Pulmonary artery endothelial cell (primary cell): ENCODE data around the gene IFFO2. TPM values are rescaled to one million over a fixed set of nuclear protein-coding genes. Genes with fewer than 3 reads are reported as not detected.

Experiments used
- DNase-seq: peaks from one replicate; pipeline ENCODE4 v3.0.0-alpha.2; 2011; ENCODE audit warnings: low read depth, low spot score
- total RNA-seq: library from RNA; depleted of rRNA; stranded (reverse); fragments of >200 nt; gene quantifications from 2 replicates; pipeline ENCODE4 v1.2.3, GENCODE V29; 2014

The IFFO2 gene
- total RNA-seq, 1 donor from 2014 or later = 23.7 TPM

DNA sequence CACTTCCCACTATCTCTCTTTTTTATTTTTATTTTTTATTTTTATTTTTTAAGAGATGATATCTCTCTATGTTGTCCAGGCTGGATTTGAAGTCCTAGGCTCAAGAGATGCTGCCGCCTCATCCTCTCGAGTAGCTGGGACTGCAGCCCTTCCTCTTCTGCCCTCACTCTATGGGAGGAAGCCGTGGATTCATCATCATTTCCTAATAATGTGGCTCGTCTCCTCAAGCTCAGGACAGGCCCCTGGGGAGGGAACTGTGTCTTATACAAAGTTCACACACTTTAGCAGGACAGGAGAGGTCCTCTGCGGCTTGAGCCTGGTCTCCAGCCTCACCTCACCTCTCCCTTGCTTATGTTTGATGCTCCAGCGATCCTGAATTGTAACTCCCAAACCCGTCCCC is 16.5 kb upstream of the IFFO2 start:
- no peak for DNase-seq

DNA sequence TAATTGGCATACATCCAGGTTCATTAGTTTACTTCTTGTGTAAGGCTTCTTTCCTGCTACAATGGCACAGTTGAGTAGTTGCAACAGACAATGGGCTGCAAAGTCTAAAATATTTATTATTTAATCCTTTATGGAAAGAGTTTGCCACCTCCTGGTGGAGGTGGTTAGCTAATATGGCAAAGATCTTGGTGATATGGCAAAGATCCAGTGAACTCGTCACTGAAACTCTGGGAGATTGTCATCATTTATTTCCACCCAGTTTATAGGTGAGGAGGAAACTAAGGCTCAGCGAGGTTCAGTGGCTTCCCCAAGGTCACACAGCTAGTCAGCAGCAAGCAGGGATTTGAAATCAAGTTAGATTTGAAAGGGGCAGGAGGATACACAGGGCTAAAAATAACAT is 16.1 kb upstream of the IFFO2 start:
- DNase-seq = no peak

DNA sequence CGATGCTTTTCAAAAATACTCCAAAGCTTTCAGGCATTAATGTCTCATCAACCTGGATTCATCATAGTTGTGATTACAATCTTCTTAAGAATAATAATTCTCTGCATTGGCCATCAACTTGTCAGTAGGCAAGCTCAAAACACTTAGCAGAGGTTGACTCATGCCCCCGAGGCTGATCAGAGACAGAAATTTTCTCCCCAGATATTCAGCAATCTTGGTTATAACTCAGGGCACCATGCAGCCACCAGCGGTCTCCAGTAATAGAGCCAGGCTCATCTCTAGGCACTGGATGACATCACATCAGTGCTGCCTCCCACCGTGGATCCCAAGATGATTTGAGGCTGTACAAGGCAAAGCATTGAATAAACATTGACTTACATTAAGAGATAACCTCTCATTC is 14.3 kb upstream of the IFFO2 start:
- DNase-seq = no peak

DNA sequence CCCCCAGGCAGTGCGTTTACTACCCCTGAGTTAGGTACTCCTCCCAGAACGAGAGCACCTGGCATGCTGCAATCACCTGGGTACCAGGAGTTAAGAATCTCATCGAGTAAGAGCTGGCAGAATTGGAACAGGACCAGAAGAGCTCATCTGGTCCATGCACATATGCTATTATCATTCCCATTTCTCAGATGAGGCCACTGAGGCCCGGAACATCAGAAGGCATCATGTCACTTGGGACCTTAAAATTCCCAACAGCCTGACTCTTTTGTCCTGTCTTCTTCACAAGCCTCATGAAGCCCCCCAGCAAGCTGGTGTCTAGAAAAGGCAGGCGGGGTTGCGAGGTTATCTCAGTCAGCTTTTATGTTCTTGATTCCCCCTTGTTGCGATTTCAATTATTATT is 13.9 kb upstream of the IFFO2 start:
- DNase-seq = no peak

DNA sequence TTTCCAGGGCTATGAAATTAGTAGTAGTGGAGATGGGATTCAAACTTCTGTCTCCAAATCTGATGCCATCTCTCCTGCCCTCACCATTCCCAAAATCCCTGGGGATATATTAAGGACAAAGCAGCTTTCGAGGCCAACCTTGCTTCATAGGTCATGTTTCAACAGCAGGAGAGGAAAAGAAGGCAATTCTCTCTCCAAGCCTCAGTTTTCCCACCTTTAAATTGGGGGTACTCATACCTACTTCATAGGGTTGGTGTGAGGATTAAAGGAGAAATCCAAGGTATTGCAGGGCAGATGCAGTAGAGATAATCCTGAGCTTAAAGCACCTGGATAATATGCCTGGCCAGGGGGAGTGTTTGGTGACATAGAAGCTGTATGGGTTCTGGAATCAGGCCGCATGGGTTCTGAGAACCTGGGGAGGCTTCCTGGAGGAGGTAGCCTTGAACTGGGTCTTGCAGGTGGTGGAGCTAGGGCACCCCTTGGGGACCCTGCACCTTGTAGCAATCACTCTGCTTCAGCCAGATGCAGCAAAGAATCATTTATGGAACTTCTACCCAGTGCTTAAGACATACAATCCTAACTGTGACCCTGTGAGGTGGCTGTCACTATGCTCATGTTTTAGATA is 10.7 kb upstream of the IFFO2 start:
- no peak for DNase-seq

DNA sequence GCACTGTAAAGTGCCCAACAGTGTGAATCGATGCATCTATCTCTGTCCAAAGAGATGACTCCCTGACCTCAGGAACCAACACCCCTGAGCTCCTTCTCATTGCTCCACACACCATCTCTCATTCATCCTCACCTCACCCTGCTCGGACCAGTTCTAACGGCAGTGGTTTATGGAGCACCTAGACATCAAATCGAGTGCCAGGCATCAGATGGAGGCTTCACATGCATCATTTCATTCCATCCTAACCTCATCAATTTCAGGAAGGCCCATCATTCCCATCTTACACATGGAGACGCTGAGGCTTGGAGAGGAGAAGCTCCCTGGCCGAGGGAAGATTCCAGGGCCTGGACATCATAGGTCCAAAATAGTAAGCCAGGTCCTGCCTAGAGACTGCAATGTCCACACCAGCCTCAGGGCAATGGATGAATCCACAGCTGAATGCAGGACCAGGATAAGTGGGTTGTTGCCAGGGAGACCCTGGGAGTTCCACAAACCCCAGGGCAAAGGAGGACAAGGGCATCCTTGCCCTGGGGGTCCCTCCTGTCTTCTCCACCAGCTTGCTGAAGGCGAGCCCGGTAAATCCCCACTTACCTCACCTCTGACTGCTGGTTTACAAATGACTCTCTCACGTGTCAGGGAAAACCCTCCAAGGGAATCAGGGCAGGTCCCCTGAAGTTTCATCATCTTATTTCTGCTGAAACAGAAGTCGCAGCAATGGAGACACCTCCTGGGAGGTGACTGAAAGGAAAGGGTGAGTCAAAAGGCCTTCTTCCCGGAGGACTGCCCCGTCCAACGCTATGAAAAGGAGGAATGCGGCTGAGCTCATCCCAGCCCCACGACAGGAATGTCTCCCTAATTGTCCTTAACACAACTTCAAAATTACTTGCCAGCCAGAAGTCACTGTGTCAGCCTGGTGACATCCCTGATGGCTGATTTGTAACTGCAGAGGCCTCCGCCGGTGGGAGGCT is 9.0 kb upstream of the IFFO2 start:
- no peak for DNase-seq

DNA sequence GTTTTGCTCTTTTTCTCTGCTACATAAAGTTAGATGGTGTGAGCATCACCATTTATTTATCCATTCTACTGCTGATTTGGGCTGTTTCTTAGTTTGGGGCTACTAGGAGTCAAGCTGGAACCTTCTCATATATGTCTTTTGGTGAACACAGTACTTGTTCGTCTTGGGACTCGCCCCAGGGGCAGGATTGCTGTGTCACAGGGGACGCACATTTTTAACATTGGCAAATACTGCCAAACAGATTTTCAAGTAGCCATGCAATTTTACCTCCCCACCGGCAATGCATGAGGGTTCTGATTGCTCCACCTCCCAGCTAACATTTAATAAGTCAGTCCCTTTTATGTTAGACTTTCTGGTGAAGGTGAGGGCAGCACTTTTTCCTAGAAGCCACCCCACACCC is 7.5 kb upstream of the IFFO2 start:
- no peak for DNase-seq

DNA sequence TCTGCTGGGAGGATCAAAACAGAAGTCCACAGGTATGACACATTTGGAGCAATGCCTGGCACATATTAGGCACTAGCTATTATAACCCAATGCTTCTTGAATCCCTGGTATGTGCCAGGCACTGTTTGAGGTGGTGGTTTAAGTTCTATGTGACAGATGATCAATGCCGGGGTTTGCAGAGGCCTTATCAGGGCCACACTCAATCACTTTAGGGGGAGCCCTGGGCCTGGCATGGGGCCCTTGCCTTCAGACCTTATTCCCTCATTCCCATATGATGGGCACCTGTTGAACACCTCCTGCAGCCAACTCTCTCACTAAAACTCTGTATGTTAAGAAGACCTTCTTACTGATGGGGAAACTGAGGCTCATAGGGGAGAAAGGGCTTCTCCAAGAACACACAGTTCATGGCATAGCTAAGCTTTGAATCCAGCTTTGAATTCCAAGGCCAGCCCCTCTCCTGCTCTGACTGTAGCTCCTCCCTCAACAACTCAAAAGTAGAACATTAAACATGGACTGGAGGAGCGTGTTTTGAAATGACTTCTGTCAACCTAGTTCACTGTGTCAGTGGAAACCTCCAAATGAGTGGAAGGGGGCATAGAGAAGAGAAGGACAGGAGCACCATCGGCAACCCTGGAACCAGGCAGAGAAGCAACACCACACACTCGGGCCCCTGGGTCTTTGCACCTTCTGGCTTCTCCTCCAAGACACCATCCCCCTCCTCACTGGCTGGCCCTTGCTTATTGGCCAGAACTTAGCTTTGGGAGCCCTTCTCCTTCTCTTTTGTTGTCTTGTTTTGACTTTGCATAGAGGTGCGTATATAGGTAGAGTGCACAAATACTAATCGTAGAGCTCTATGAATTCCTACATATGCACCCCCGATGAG is 6.6 kb upstream of the IFFO2 start:
- no peak for DNase-seq

DNA sequence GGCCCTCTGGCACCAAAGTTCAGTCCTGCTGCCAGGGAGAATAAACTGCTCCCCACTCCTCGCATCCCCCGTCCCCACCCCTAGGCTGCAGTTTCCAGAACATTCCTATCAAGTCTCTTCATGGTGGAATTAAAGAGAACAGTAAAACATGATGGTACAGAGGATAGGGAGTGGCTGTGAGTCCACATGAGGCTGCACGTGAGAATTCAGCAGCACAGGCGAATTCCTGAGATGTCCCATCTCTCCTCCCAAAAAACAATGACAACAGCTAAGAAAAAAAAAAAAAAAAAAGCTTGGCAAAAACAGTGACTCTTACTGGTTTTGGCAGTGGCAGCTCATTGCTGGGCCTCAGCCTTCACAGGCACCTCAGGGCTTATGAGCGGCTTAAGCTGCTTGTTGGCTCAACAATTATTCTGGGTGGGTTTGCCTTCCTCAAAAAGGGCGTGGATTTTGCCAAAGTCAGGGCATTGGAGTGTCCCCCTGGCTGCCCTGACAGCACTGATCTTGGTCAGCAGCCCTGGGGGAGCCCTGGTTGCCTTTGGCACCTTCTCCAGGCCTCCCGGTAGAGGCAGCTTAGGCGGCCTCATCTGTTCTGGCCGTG is 5.7 kb upstream of the IFFO2 start:
- no peak for DNase-seq

DNA sequence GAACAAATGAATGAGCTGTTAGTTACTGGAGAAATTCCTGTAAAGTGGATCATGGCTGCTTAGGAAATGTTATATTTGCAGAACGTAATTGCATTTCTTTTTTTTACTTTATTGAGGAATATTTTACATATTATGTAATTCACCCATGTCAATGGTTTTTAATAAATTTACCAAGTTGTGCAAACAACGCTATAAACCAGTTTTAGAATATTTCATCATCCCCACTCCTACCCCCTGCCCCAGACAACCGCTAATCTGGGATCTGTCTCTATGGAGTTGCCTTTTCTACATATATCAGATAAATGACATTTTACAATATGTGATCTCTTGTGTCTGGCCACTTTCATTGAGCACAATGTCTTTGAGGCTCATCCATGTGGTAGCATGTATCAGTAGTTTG is 4.3 kb upstream of the IFFO2 start:
- DNase-seq = no peak

DNA sequence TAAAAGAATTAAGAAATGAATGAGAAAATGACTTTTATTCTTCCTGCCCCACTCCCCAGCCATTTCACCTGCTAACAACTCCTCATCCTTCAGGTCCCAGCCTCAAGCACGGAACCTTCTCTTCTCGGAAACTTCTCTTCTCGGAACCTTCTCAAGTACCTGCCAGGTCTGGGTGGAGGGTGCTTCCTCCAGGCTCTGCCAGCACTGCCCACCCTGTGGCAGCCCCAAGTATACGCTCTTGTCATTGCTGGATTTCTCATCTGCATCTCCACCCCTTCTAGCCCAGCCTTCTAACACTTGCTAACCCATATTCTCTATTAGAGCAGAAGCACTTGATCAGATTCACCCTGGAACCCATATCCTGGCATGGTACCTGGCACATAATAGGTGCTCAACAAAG is 3.9 kb upstream of the IFFO2 start:
- no peak for DNase-seq

DNA sequence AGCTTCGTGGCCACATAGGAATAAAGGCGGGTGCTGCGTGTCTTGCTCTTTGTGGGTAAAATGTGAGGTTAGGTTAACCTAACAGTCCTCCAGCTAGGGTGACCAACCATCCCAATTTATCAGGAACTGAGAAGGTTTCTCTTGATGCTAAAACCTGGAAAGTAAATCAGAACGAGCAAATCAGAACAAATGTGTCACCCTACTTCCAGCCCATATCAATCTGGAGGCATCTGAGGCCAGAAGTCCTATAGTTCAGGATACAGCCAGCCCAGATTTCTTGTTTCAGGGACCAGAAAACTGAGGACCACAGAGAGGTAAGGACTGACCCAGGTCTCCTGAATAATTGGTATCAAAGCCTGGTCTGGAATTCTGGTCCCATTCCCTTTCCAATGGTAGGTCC is 3.1 kb upstream of the IFFO2 start:
- DNase-seq = no peak

DNA sequence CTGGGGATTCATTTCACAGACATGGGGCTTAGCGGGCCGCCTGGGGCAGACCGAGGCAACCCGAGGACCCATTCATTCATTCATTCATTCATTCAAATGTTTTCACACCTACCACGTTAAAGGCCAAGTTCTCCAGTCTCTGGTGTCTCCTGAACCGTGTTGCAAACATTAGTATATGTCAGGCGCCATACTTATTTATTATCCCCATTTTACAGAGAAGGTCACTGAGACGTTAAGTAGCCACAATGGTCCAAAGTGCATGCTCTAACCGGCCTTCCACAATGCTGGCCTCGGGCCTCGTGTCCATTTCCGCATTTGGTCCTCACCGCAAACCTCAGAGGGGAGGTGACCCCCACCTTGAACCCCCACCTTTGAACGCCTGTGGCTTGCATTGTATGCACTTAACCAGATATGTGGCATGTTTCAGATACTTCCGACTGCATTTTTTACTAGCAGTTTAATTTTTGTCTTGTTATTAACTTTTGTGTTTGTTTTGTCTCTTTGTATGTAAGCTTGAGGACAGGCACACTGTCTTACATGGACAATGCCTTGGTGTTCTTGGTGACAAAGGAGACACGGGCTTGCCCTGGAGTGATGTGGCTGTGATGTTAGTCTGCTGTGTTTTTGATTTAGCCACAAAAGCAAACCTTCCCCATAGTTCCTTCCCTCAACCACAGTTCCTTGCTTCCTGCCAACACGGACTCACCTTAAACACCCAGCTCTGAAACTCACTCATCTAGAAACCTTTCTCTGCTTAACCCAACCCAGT is 1.2 kb upstream of the IFFO2 start:
- DNase-seq = no peak

DNA sequence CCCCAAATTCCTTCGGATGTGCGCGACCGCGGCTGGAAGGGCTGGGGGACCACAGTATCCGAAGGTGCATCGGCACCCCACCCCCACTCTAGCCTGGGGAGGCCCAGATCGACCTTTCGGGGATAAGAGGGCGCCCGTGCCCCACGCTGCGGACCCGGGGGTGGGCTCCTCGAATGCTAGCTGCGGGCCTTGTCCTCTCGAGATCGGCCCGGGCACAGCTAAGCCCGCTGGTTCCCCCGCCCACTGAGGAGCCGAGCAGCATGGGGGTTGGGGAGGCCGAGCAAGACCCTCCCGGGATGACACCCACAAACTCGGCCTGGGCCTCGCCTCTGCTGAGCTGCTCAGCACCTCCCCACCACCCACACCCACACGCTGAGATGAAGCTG is 653 bp upstream of the IFFO2 start:
- no peak for DNase-seq

DNA sequence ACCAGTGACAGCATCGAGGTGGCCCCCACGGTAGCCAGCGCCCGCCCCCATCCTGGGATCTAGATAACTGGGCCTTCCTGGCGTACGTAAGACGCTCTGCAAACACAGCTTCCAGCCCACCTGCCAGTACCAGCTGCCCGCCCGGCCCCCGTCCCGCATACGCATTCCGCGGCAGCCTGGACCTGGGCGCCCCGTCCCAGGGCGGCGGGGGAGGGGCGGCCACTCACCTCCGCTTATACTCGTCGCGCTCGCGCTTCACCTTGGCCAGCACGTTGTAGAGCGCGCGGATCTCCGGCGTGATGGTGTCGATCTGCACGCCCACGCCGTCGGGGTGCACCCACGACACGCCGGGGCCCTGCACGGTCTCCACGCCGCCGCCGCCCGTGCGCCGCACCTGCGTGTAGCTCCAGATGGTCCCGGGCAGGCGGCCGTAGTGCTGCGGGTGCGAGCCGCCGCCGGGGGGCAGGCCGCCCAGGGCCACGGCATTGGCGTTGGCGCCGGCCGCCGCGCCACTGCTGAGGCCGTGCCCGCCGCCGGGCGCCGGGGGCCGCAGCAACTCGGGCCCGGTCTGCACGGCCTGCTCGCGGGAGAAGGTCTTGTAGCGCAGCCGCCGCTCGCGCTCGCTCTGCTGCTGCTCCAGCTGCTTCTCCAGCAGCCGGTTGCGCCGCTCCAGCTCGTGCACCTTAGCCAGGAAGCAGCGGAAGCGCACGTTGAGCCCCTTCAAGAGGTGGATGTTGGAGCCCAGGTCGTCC is 859 bp downstream of the IFFO2 start:
- DNase-seq = no peak

DNA sequence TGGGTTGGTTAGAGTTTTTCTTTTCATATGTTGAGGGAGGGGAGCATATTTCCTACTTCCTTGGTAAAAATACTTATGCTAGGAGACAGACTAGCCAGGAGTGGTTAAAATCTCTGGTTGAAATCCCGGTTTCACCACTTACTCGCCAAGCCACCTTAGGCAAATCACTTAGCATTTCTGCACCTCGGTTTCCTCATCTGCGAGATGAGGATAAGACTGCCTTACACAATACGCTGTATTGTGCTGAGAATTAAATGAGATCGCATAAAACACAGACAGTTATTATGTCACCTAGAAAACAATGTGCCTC is 1.4 kb downstream of the IFFO2 start:
- no peak for DNase-seq

DNA sequence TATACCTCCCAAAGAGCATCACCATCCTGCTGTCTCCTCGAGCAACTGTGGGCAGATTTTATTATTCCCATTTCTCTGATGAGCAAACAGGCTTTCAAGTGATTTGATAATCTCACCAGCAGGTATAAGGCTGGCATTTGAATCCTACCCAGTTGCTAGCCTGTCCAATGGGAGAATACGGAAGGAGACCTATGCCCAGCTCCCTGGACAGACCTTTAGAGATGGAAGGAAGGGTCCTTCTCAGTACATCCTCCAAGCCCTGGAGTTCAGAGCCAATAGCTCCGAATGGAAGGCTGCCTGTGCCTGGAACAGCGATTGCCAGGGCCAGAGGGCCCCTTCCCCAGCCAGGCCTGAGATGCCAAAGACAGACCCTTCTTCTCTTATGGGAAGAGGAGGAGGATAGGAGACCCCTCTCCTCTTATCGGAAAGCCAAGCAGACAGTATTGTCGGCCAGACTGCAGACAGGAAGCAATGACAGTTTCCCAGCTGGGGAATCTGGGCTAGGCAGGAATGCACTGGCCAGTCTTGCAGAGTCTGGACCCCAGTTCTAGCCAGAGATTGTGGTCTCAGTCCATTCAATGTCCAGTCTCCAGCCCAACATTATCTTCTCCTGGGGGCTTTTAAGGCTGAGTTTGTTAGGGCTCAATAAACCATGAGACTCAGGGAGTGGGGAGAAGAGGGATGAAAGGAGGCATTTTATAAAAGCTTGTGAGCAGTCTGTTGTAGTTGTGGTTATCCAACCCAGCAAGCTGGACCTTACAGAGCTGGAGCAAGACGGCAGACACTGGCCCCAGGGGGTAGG is 2.0 kb downstream of the IFFO2 start:
- no peak for DNase-seq

DNA sequence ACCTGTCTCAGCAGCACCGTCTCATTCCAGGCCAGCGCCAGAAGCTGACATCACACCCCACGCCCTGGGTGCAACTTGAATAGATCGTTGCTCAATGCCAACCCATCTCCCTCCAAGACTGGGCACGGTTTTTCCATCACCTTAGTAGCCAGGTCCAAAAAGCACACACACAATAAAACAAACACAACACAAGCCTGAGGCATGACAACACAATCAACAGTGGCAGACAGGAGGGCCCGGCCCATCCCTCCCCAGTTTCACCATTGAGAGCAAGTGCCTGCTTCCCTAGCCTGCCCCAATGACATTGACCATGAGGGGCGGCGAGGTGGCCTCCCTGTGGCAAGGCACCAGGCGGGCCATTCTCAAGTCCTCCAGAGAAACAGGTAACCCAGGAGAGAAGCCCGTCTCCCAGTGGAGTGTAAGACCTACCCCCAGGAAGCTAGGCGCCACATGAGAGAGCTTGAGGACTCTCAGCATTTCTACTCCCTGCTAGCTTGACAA is 2.7 kb downstream of the IFFO2 start:
- no peak for DNase-seq

DNA sequence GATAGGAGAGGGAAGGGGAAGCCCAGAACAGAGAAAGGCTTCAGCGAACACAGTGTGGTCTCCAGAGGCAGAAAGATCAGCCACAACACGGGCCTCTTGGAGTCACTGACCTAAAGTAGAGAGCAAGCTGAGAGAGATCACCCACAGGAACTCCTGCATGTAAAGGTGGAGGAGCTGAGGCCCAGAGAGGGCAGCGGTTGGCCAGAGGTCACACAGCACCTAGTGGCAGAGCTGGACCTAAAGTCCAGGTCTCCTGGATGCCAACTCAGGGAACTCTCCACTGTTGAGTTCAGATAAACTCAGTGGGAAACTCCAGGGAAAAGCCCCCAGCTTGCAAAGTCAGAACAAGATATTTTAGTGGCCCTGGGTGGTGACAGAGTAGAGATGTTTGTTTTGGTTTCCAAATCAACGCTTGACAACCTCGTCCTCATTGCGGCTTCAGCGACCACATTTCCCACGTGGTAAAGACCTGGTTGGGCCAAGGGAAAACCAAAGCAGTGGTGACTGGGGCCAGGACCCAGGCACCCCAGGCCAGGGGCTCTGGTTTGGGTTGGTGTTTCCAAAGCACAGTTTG is 4.6 kb downstream of the IFFO2 start:
- no peak for DNase-seq
